Fibroblast of mammary gland (primary cell): Measurements from ENCODE around the gene DES.

Experiments used
- DNase-seq: peaks from one replicate; pipeline ENCODE4 v3.0.0-alpha.2; 2010; ENCODE audit warnings: low read depth
- H3K4me3 ChIP-seq: 2 replicates; pipeline ENCODE4 v1.5.1; 2011; ENCODE audit warnings: low read depth, mild to moderate bottlenecking, low read length, moderate library complexity; ENCODE audit not compliant: control insufficient read depth
- TF ChIP-seq, protein P1 (sequence below): conservative IDR thresholded peaks from 2 replicates; pipeline ENCODE4 v1.5.1; 2011; ENCODE audit warnings: low read depth, low read length, inconsistent platforms; ENCODE audit not compliant: control insufficient read depth, insufficient read depth

Gene DES

GRCh38 chr2:219434468-219434717 lies 16.2 kb downstream of the DES start:
- TF ChIP-seq, protein P1, sequence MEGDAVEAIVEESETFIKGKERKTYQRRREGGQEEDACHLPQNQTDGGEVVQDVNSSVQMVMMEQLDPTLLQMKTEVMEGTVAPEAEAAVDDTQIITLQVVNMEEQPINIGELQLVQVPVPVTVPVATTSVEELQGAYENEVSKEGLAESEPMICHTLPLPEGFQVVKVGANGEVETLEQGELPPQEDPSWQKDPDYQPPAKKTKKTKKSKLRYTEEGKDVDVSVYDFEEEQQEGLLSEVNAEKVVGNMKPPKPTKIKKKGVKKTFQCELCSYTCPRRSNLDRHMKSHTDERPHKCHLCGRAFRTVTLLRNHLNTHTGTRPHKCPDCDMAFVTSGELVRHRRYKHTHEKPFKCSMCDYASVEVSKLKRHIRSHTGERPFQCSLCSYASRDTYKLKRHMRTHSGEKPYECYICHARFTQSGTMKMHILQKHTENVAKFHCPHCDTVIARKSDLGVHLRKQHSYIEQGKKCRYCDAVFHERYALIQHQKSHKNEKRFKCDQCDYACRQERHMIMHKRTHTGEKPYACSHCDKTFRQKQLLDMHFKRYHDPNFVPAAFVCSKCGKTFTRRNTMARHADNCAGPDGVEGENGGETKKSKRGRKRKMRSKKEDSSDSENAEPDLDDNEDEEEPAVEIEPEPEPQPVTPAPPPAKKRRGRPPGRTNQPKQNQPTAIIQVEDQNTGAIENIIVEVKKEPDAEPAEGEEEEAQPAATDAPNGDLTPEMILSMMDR, result no peak
- no peak for DNase-seq
- no peak overlapping the region for H3K4me3 ChIP-seq

GRCh38 chr2:219434718-219435525 lies 16.7 kb downstream of the DES start, which contains the start of gene SPEG:
SPEG (plus strand) TSS chr2:219434843; CDS start chr2:219434978, 135 bp downstream.
- TF ChIP-seq, protein P1, result no peak
- no peak within 1 kb of the TSS for H3K4me3 ChIP-seq
- DNase-seq, result no peak

DNA sequence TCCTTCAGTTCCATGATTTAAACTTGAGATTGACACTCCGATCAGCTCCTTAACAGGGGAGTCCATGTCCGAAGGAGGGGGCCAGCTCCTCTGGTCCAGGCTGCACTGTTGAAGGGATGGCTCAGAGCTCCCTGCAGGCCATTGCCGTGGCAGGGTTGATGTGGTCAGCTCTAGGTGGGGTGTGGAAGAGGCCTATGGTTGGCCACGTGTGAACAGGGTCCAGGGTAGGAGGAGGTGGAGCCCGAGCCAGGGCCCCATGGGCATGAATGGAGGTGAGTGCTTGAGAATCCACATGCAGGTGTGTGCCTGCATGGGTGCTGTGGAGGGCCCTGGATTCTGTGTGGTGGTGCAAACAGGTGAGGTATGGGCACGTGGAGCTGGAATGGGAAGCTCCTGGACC lies 17.5 kb downstream of the DES start:
- no peak for DNase-seq
- TF ChIP-seq, protein P1, result no peak

GRCh38 chr2:219436491-219436890 lies 18.3 kb downstream of the DES start:
- TF ChIP-seq, protein P1, result no peak
- DNase-seq, result no peak
- no peak overlapping the region for H3K4me3 ChIP-seq

More for the DNA sequence above, 17.5 kb downstream of the DES start:
- no peak overlapping the region for H3K4me3 ChIP-seq

GRCh38 chr2:219437141-219437540 lies 19.0 kb downstream of the DES start:
- DNase-seq, result no peak
- no peak overlapping the region for H3K4me3 ChIP-seq
- TF ChIP-seq, protein P1, result no peak

GRCh38 chr2:219437690-219438206 lies 19.6 kb downstream of the DES start:
- DNase-seq, result no peak
- no peak overlapping the region for H3K4me3 ChIP-seq
- TF ChIP-seq, protein P1, result no peak

DNA sequence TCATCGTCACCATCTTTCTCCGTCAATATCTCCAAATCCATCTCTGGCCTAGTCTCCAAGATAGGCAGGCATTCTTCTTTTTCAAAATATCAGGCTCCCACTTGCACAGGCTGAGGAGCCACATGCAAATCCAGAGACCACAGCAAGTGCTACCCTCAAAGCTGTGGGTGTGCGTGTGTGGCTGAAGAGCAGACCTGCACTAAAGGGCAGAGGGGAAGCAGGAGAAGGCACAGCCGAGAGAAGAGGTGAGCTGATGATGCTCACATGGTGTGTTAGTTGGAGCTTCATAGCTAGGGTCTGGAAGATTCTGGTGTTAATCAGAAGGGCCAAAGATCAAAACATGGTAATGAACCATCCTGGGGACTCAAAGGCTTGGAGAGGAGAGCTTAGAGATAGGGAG lies 20.3 kb downstream of the DES start:
- no peak for DNase-seq
- no peak overlapping the region for H3K4me3 ChIP-seq
- TF ChIP-seq, protein P1, result no peak
